ENCODE measurements around the gene SSBP2. TPM values are rescaled to one million over a fixed set of nuclear protein-coding genes. Genes with fewer than 3 reads are reported as not detected.

The SSBP2 gene
- total and polyA plus RNA-seq, 2 of the 8 experiments (the other 6 are each of a cell fraction or from before 2014, with no cell fraction given), result 21.5 to 36.2 TPM

- no peak for TF ChIP-seq CREB1 (IDR thresholded peaks at IDR 0.05)
- no peak for TF ChIP-seq TAF1 (IDR thresholded peaks at IDR 0.05; ENCODE audit: low read depth, low read length)
- no peak for TF ChIP-seq CHD2 (IDR thresholded peaks at IDR 0.05; ENCODE audit: low read length)
- TF ChIP-seq BRCA1 (IDR thresholded peaks at IDR 0.05; ENCODE audit: low read depth, low read length), result no peak
- TF ChIP-seq RBBP5 (IDR thresholded peaks at IDR 0.05; ENCODE audit: borderline replicate concordance, low read depth, low read length), result no peak
- no peak for TF ChIP-seq BACH1 (IDR thresholded peaks at IDR 0.05; ENCODE audit: low read length)
- TF ChIP-seq SP2 (IDR thresholded peaks at IDR 0.05; ENCODE audit: low read length), result no peak
- no peak for TF ChIP-seq EZH2 (IDR thresholded peaks at IDR 0.05; ENCODE audit: low read depth, low read length, severe bottlenecking)
Observed at GRCh38 chr5:81395262-81395661, 355.6 kb downstream of the SSBP2 start (continued).
